NOMO-1 (cell line): ENCODE data around the gene PFDN1.

Experiments used
- DNase-seq, 2 experiments: peaks; one replicate each; lab custom pipeline; 2025; ENCODE audit not compliant: unreplicated experiment in 2 of 2; lab: John Stamatoyannopoulos, UW

Gene PFDN1

DNA sequence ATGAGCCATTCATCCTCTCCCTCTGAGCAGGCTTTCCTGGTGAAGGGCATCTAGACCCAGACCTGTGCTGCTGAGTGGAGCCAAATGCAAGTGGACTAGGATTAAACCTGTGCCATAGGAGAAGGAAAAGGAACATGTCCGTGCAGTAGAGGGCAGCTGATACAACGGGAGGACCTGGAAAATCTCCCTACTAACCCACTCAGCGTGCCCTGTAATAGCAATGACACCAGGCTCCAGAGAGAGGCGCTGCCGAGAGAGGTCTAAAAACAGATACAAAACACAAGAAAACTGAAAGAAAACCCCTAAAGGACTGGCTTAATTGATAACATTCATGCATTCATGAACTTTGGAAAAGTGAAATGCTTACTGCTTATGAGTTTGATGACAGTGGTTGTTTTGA lies 60.8 kb downstream of the PFDN1 start:
- no peak for DNase-seq

DNA sequence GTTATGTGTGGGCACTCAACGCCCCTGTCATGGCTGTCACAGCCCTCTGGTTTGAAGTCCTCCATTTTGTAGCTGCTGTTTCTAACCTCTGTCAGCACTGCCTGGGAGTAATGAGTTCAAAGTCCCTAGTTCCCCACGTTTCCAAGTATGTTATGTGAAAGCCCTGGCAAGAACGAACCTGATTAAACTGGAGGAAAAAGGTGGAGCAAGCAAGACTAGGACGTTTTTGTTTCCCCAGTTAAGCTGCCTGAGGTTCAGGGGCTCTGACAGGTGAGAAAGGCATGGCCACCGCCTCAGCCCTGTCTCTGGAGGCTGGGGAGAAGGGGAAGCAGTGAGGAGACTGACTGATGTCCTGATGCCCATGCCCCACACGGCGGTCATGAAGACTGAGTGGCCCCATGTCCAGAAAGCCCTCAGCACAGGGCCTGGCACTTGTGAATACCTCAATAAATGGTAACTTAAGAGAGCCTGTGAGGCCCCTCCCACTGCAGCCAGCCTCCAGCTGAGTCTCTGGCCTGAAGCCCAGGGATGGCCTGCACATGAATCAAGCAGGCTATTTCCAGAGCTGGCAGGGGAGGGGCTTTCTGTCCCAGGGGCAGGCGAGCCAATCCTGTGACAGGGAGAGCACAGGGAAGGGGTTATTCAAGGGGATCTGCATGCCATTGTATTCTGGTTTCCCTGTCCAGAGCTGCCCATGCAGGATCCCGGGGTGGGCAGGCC lies 61.8 kb downstream of the PFDN1 start:
- DNase-seq: no peak

DNA sequence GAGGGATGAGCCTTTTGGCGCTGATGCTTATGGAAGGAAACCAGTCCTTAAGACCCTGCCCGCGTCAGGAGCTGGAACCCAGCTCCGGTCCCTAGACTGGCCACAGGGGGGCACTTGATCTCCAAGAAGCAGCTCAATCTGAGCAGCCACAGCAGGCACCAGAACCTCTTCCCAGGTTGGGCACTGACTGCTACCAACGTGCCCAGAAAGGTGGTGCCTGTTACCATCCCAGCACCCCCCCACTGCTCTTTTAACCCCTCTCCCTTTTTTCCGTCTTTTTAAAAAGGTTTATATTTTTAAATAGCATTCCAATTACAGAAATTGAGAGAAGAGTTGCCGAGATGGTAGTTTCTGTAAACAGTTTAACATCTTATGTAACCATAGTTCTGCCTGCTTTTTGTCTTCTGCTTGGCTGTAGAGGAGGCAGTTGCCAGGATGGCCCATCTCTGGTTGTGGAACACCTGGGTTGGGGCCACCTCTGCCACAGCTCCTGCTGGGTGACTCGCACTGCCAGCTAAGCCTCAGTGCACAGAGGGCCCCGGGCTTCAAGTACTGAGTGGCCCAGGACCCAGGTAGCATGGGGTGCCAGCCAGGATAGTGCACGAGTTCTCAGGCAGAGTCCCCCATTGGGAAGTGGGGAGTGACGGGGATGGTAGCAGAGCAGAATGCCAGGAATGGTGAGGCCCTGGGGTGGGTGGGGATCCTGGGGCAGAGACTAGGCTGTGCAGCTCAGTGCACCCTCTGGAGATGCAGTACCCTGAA lies 62.8 kb downstream of the PFDN1 start:
- DNase-seq: peak in 1 of 2 experiments; percentile 31

DNA sequence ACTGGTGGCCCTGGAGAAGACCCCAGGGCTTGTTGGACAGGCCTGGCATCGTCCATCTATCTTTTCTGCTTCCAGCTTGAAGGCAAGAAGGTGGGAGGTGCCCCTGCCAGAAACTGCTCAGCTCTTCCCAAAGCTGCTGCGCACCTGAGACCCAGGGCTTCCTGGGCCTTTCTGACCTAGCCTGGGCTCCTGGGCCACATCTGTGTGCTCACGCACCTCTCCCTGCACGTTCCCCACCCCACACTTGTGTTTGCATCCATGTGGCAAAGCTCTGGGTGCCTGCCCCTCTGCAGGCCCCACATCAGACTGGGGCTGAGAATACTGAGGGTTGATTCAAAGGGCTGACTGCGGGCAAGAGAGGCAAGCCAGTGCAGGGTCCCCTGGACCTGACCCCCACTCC lies 63.4 kb downstream of the PFDN1 start:
- DNase-seq: no peak

DNA sequence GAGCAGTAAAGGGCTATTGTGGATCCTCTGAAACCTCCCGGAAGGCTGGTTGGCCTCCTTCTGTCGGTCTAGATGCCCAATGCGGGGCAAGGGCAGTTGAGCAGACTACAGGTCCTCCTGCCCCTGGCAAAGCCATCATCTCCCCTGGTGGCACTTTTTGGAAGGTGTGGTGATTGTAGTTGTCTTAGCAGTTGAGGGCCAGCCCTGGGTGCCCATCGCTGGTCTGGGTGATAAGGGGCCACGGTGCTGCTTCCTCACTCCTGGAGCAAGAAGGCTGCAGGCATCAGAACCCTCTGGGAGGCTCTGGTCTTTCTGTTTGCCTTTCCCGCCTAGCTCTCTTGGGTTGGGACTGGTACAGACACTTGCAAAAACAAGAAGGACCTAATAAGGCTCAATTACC lies 64.1 kb downstream of the PFDN1 start:
- no peak for DNase-seq

DNA sequence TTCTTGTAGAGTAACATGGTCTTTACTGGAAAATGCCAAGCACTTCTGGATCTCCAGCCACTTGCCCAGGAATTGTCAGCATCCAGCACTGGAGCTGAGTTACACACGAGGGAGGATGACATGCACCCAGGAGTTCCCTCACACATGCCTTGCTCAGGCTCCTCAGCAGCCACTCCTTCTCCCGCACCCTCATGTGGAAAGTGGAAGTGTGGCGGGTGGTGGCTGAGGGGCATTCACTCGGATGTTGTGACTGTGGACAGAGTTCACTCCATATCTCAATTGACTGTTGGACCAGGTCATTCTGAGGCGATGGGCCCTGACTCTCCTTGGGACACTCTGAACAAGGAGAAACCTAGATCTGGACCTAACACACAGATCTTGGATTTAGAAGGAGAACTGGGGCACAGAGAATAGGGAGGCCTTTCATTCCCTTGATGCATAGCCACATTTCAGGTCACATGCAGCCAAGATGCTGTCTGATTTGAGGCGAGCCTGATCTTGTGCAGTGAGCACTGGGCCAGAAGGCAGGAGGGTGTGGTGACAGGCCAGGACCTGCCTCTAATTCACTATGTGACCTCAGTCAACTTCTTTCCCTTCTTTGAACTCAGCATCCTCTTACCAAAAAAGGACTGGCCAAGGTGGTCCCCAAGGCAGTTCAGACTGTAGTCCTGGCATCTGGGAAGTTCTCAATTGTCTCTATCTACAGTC lies 65.9 kb downstream of the PFDN1 start:
- no peak for DNase-seq

DNA sequence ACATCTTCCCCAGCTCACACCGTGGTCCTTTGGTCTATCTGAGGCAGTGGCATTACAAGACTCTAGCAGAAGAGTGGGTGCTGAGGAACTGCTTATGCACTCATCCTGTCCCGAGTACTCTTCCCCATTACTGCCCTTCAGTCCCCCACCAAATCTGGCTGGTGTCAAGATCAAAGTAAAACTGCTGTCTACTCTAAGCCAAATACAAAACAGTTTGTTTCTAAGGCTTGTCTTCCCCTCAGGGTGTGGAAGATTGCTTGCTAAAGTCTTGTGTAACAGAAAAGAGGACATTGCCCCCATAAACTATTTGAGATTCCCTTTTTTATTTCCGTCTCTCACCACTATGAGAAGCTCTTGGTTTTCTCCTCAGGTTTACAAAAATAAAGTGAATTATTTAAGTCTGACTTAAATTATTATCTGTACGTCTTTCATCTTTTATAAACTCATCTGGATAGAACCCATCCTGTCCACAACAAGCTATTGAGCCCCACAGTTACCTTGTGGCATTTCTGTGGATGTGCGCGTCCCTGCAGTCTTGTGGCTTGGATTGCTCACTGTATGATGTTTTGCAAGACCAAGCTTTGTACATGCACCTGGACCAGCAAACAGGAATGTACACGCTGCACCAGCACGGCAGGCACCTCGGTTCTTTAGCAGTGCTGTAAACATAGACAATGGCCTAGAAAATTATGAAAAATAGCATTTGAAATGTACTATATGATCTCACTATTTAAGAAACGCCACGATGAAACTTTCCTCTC lies 66.9 kb downstream of the PFDN1 start:
- DNase-seq: peak; percentile 77 to 91

DNA sequence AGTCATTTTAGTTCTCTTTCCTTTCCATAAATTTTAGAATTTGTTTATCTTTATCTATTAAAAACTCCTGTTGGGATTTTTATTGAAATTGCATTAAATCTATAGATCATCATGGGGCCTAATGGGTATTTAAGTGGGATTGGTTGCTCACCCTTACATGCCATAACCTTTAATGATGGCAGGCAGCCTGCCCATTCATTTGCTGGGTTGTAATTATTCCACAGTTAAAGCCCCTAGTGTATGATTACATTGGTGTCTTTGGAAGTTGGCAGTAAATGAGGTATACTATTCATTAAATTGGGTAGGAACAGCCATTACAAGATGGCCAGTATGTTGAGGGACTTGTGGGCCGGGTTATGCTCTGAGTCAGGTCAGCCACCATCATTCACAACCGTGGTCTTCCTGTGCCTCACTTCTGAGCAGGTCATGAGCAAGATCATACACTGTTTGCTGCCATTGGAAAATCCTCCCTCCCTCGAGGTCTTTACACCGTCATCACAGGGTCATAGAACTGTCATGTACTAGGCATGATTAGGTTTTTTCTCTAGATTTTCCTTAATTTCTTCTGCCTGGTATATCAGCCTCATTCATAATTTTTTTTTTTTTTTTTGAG lies 68.4 kb downstream of the PFDN1 start:
- no peak for DNase-seq

DNA sequence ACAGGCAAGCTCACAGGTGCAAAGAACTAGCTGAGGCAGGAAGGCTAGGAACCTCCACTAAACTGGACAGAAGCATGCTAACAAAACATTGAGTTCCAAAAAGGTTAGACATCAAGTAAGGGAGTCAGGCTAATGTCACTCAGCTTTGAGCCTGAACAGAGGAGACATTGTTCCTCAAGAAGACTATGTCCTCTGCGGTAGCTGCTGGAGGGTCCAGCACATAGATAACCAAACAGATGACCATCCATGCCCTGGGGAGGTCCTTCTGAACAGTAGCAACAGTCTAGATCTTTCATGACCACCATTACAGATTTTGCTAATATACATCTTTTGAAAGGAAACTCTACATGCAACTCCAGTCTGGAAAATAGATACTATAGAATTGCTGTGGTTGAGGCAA lies 70.2 kb downstream of the PFDN1 start:
- no peak for DNase-seq

DNA sequence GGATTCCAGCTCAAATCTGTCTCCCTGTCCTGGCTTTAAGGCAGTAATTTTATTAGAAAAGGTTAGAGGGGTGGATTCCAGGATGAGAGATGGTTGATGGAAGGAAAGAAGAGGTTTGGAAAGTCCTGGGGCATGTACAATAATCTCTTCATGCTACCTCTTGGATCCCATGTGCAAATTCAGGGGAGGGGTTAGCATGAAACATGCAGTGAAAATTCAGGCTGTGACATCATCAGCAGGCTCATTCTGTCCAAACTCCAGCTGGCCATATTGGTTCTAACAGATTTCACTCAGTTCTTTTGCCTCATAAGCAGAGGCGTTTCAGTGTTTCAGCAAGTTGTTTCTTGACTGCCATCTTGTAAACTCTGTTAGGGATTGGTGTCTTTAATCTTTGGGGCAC lies 72.5 kb downstream of the PFDN1 start:
- DNase-seq: no peak

DNA sequence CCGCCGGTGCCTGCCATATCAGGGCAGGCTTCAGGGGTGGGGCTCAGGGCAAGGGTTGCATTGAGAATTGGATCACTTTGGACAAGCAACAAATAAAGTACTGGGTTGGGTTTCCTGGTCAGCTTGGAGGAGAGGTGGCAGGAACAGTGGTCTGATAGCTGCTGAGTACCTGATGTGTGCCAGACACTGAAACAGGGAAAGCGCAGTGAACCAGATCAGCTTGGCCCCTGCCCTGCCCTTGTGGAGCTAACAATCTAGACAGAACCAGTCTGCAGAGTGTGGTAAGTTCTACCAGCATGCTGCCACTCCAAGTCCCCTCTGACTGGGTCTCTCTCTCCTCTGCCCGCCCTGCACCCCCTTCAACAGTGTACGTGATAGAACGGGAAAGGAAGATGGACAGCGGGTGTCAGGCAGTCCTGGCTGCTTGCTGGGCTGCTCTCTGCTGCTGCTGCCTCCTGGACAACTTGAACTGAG lies 74.5 kb downstream of the PFDN1 start:
- DNase-seq: no peak

DNA sequence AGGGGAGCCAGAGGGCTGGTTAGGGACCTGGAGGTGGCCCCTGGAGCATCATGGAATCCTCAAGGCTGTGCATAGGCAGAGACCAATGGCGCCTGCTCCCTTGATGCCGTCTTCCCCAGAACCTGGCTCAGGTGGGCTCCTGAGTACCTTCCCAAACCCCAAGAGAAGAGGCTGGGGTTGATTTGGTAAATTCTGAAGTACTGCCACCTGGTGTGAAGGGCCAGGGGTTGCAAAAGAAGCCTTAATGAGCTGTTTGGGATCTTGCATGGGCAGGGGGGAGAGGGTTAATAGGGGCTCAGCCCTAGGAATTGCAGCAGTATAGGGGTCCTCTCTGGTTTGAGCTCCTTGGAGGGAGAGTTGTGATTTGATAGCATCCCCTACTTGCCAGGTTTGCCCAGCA lies 75.9 kb downstream of the PFDN1 start:
- no peak for DNase-seq

DNA sequence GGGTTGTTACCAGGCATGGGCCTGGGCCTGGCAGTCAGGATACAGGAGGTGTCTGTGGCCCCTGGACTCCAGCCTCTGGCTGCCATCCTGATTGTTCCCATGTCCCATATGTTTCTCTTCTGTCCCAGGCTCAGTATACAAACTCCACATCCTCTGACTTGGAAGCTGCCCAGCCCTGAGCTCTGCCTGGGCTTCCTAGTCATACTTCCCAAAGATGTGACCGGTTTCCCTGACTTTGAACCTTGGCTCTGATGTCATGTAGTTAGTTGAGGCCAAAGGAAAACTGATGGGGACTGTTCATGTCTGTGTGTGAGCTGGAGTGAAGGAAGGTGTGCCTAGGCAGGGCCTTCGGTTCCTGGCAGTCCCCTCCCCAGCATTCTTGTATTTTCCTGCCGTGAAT lies 77.5 kb downstream of the PFDN1 start:
- DNase-seq: no peak

DNA sequence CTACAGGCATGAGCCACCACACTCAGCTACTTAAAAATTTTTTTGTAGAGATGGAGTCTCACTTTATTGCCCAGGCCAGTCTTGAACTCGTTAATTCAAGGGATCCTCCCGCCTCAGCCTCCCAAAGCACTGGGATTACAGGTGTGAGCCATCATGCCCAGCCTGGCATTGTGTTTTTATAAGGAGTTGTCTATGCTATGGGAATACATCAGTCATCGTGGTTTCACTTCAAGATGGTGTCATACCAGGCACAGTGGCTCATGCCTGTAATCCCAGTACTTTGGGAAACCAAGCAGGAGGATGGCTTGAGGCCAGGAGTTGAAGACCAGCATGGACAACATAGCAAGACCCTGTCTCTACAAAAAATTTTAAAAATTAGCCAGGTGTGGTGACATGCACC lies 78.2 kb downstream of the PFDN1 start:
- no peak for DNase-seq

DNA sequence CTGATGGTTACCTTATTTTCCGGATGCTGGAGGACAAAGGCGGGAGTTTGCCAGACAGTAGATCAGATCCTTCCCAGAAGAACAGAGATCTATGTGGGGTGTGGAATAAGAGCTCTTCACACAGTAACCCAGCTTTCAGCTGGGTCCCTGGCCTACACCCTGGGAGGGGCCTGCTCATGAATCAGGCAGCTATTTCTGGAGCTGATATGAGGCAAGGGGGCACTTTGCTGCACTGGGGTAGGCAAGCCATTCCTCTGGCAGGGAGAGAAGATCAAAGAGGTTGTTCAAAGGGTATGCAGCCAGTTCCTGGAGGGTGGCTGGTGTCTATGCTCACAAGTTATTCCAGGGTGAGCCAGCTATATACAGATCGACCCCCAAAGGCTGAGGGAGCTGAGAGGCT lies 79.3 kb downstream of the PFDN1 start:
- DNase-seq: no peak

DNA sequence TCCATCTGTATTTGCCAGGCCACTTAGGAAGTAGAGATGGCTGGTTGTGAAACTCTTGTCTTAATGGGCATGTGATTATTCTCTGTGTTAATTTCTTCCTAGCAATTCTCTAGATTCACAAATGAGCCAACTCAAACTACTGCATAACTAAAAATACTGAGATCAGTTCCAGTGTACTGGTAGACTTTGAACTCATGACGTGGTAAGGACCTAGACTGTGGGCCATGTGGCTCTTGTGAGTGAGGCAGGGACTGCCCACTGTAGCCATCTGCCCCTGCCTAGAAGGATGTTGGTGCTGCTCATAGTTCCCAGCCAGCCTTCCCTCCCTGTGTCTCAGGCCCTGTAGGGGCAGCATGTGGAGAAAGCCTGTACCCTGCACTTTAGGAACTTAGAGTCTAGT lies 80.5 kb downstream of the PFDN1 start:
- no peak for DNase-seq

DNA sequence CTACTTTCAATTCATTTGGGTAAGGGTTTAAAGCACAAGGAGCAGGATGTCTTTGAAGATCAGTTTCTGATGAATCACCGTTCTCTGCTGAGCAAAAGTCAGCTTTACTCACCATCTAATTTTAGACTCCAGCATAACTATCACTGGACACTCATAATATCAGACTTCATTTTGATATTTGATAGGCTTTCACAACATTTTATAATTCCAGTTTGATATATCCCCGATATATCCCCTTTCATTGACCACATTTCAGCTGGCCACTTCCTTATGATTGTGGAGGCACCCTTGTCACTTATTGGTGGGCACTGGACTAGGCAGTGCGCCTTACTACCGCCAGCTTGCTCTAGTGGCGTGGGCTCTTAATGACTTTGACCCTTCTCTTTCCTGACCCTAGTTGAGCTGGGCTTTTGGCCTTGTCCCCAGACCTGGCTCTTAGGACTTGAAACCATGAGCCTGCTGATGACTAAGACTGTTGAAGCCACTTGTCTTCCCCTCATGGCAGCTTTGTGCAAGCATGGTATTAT lies 81.1 kb downstream of the PFDN1 start:
- DNase-seq: peak in 1 of 2 experiments; percentile 52

DNA sequence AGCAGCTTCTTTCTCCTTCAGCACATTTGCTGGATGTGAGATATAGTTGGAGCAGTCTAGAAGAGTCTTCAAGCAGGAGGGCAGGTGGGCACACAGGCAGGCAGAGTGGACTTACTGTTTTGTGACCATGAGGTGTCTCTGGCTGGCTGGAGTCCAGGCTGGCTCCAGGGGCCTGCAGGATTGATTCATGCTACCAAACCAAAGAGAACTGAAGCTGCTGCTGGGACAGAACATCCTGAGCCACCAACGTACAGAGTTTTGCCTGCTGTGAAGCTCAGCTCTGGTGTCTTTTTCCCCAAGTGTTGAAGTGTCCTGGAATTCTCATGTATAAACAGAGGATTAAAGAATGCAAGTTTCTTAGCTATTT lies 82.2 kb downstream of the PFDN1 start:
- no peak for DNase-seq

DNA sequence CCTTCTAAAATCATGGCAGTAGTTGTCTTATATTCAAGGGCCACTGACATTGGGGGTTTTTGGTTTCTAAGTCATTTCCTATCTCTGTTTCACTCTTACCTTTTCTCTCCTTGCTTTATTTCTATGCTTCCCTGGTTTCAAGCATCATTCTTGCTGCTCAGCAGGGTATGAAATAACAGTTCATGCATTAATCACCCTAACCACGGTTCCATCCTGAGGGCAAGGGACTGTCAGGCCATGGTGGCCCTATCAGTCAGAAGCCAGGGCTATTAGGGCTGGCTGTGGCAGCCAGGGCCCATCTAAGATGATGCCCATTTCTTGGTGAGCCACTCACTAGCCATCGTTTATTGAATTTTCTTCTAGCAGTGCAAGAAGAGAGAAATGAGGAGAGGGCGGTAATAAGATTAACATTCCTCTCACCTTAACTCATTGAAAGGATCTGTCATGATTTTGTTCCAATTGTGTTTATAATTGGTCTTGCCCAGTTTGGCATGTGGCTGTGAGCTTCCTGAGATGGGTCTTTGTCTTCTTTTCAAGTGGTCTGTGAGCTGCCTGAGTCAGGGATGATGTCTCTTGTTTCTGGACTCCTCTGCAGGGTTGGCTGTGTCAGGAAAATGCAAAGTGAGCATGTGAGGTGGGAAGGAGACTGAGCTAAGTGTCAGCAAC lies 82.7 kb downstream of the PFDN1 start:
- no peak for DNase-seq
